Measurements from ENCODE around the gene CCDC87.

CCDC87 gene

GRCh38 chr11:66562275-66562674 is 30.6 kb downstream of the CCDC87 start:
- TF ChIP-seq ZBTB7A (IDR thresholded peaks at IDR 0.05; ENCODE audit: low read depth) (no peak), NFIC (IDR thresholded peaks at IDR 0.05) (no peak), EP300 (IDR thresholded peaks at IDR 0.05; ENCODE audit: borderline replicate concordance) (no peak), FOXM1 (IDR thresholded peaks at IDR 0.05; ENCODE audit: borderline replicate concordance, low read depth) (no peak), EGR1 (IDR thresholded peaks at IDR 0.05) (no peak), TCF12 (IDR thresholded peaks at IDR 0.05; ENCODE audit: low read depth) (no peak), TEAD4 (IDR thresholded peaks at IDR 0.05) (no peak), RAD21 (IDR thresholded peaks at IDR 0.05; ENCODE audit: low read depth) (no peak), REST (IDR thresholded peaks at IDR 0.05; ENCODE audit: low read depth) (no peak), CREB1 (IDR thresholded peaks at IDR 0.05; ENCODE audit: low read depth) (no peak), YY1 (IDR thresholded peaks at IDR 0.05; ENCODE audit: low read depth) (no peak), USF1 (IDR thresholded peaks at IDR 0.05) (no peak), TAF1 (IDR thresholded peaks at IDR 0.05; ENCODE audit: low read depth) (no peak)
- TF ChIP-seq, protein P1, sequence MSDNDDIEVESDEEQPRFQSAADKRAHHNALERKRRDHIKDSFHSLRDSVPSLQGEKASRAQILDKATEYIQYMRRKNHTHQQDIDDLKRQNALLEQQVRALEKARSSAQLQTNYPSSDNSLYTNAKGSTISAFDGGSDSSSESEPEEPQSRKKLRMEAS (IDR thresholded peaks at IDR 0.05) = no peak

- no peak for TF ChIP-seq TCF12 (IDR thresholded peaks at IDR 0.05; ENCODE audit: low read depth)
- TF ChIP-seq FOXM1 (IDR thresholded peaks at IDR 0.05; ENCODE audit: borderline replicate concordance, low read depth) = no peak
- no peak for TF ChIP-seq ZBTB7A (IDR thresholded peaks at IDR 0.05; ENCODE audit: low read depth)
- no peak for TF ChIP-seq REST (IDR thresholded peaks at IDR 0.05; ENCODE audit: low read depth)
- TF ChIP-seq, protein P1 (IDR thresholded peaks at IDR 0.05) = no peak
- no peak for TF ChIP-seq USF1 (IDR thresholded peaks at IDR 0.05)
- TF ChIP-seq EP300 (IDR thresholded peaks at IDR 0.05; ENCODE audit: borderline replicate concordance) = no peak
- TF ChIP-seq RAD21 (IDR thresholded peaks at IDR 0.05; ENCODE audit: low read depth) = no peak
- no peak for TF ChIP-seq CEBPB (IDR thresholded peaks at IDR 0.05)
- no peak for TF ChIP-seq CREB1 (IDR thresholded peaks at IDR 0.05; ENCODE audit: low read depth)
- no peak for TF ChIP-seq TAF1 (IDR thresholded peaks at IDR 0.05; ENCODE audit: low read depth)
- no peak for TF ChIP-seq YY1 (IDR thresholded peaks at IDR 0.05; ENCODE audit: low read depth)
- TF ChIP-seq NFIC (IDR thresholded peaks at IDR 0.05) = no peak
- TF ChIP-seq EGR1 (IDR thresholded peaks at IDR 0.05) = no peak
- no peak for TF ChIP-seq TEAD4 (IDR thresholded peaks at IDR 0.05)
Measured at GRCh38 chr11:66561975-66562248, 31.0 kb downstream of the CCDC87 start.

DNA sequence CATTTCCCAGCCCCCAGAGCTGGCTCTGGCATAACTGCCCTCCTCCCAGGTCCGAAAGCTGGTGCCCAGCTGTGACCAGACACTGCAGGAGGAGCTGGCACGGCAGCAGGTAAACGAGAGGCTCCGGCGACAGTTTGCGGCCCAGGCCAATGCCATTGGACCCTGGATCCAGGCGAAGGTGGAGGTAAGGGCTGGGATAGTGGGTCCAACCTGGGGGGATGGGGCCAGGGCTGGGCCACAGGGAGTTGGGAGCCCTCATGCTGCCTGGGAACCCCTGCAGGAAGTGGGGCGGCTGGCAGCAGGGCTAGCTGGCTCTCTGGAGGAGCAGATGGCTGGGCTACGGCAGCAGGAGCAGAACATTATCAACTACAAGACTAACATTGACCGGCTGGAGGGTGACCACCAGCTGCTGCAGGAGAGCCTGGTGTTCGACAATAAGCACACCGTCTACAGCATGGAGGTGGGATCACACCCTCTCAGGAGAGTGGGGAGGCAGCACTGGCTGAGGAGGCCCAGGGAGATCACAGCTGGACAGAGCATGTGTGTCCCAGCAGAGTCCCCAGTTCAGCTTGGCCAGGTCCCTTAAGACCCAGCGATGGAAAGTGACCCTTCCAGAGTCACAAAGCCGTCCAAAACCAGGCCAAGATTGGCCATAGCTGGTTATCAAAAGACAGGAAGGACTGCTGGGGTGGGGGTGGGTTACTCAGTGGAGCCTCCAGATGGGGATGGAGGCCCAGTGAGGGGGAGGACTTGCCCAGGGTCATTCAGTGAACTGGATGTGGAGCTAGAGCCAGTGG is 31.5 kb downstream of the CCDC87 start:
- TF ChIP-seq REST (IDR thresholded peaks at IDR 0.05; ENCODE audit: low read depth) (no peak), RAD21 (IDR thresholded peaks at IDR 0.05; ENCODE audit: low read depth) (no peak), FOXM1 (IDR thresholded peaks at IDR 0.05; ENCODE audit: borderline replicate concordance, low read depth) (no peak), TAF1 (IDR thresholded peaks at IDR 0.05; ENCODE audit: low read depth) (no peak), CREB1 (IDR thresholded peaks at IDR 0.05; ENCODE audit: low read depth) (no peak), CEBPB (IDR thresholded peaks at IDR 0.05) (no peak), TCF12 (IDR thresholded peaks at IDR 0.05; ENCODE audit: low read depth) (no peak), NFIC (IDR thresholded peaks at IDR 0.05) (no peak), USF1 (IDR thresholded peaks at IDR 0.05) (no peak), EGR1 (IDR thresholded peaks at IDR 0.05) (no peak), YY1 (IDR thresholded peaks at IDR 0.05; ENCODE audit: low read depth) (no peak), ZBTB7A (IDR thresholded peaks at IDR 0.05; ENCODE audit: low read depth) (no peak), EP300 (IDR thresholded peaks at IDR 0.05; ENCODE audit: borderline replicate concordance) (no peak), TEAD4 (IDR thresholded peaks at IDR 0.05) (no peak)
- TF ChIP-seq, protein P1 (IDR thresholded peaks at IDR 0.05) = no peak

All from Ishikawa (cell line).